ENCODE data around the gene WDR54.

The WDR54 gene

DNA sequence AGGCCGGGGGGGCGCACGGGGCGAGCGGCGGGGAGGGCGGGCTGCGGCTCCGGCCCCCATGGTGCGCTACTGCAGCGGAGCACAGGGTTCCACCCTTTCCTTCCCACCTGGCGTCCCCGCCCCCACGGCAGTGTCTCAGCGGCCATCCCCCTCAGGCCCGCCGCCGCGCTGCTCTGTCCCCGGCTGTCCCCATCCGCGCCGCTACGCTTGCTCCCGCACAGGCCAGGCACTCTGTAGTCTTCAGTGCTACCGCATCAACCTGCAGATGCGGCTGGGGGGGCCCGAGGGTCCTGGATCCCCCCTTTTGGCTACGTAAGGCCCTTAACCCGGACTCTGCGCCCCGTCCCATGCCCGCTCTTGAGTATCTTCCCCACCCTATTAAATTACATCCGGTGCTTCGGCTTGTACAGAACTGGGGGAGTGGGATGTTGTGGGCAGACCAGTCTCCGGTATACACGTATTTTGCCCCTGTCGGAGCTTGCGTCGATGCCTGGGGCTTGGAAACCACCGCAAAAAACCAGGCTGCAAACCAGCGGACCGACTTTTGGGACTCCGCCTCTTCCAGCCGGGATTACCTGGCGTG is 36.1 kb downstream of the WDR54 start:
- TF ChIP-seq, protein P1, sequence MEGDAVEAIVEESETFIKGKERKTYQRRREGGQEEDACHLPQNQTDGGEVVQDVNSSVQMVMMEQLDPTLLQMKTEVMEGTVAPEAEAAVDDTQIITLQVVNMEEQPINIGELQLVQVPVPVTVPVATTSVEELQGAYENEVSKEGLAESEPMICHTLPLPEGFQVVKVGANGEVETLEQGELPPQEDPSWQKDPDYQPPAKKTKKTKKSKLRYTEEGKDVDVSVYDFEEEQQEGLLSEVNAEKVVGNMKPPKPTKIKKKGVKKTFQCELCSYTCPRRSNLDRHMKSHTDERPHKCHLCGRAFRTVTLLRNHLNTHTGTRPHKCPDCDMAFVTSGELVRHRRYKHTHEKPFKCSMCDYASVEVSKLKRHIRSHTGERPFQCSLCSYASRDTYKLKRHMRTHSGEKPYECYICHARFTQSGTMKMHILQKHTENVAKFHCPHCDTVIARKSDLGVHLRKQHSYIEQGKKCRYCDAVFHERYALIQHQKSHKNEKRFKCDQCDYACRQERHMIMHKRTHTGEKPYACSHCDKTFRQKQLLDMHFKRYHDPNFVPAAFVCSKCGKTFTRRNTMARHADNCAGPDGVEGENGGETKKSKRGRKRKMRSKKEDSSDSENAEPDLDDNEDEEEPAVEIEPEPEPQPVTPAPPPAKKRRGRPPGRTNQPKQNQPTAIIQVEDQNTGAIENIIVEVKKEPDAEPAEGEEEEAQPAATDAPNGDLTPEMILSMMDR (IDR thresholded peaks at IDR 0.05), result no peak

DNA sequence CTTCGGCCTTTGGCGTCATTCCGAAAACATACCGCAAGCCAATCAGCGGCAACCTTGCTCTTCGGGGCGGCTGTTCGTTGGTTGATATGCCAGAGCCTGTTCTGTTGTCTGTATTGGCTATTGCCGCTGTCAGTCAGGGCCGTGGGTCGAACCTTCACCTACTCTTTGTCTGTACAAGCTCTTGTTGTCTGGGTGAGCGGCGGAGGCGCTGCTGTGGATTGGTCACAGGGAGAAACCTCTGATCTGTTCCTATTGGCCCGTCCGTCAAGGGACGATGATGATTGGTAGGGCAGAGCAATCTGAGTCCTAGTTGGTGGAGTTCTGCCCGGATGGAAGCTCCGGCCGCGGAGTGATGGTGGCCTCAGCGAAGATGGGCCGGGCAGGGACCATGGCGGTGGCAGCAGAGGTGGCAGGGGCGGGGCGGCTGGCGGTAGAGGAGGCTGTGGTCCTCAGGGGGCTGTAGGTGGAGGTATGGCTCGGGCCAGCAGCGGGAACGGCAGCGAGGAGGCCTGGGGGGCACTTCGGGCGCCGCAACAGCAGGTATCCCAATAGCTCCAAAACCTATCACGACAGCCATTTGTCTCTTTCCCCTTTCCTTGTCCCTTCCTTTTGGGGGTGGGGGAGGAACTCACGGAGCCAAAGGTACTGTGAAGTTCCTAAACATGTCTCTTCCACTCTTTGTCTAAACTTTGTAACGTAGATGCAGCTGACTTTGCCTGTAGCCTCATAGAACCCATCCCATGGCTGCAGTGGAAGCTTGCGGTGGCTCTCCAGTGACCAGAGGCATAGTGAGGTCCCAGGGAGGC is 36.8 kb downstream of the WDR54 start, which contains the start of gene WBP1:
TSS of gene WBP1 (plus strand) at position 307 of the 806 bp plus-strand sequence. CDS start at position 472, 165 bp downstream.
- TF ChIP-seq, protein P1 (IDR thresholded peaks at IDR 0.05), result no peak

DNA sequence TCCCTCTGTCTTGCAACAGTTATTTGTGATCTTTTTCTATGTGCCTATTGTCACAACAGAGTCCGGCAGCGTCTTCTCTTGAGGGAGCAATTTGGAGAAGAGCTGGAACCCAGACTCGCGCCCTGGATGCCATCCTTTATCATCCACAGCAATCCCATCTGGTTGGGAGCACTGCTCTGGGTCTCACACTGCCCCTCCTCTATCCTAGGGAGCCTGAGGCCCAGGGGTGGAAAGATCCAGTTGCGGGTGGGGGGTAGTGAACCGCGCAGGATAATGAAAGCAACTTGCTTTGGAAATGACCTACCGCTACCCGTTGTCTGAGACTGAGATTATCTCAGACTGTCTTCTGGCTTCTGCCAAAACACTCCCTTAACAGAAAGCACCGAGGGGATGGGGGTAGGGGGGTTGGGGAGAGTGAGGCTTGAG is 37.4 kb downstream of the WDR54 start:
- TF ChIP-seq, protein P1 (IDR thresholded peaks at IDR 0.05), result no peak

DNA sequence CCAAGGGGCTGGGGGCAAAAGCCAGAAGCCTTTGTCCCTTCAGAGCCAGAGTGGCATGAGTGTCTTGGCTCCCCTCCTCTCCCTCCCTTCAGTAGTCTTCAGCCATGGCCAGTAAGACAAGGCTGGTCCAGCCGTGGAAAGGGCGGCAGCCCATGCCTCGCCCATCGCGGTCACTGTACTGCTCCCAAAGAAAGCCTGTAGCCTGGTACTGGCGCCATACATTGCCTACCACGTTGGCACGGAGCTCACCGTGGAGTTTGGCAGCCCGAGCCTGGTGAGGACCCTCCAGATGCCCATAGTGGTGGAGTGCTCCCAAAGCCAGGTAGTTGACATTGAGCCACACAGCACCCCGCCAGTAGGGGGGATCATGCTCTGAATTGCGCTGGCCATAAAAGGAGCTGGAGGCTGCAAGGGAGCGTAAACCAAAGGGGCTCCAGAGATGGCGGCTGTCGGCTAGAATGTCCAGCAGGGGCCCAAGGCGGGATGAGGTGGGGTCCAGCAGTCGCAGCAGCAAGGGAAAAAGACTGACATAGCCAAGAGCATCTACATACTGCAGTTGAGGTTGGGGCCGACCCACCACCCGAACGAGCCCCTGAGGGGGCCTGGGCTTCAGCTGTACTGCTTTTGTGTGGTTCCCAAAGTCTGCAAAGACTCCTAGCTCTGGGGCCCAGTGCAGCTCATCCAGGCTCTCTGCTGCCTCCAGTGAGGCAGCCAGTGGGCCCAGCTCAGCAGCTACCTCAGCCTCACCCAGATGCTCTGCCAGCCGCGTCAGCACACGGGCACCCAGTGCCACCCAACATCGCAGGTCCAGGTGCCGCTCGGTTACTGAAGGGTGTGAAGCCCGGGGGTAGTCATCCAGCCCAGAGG is 39.9 kb downstream of the WDR54 start:
- TF ChIP-seq, protein P1 (IDR thresholded peaks at IDR 0.05), result no peak

DNA sequence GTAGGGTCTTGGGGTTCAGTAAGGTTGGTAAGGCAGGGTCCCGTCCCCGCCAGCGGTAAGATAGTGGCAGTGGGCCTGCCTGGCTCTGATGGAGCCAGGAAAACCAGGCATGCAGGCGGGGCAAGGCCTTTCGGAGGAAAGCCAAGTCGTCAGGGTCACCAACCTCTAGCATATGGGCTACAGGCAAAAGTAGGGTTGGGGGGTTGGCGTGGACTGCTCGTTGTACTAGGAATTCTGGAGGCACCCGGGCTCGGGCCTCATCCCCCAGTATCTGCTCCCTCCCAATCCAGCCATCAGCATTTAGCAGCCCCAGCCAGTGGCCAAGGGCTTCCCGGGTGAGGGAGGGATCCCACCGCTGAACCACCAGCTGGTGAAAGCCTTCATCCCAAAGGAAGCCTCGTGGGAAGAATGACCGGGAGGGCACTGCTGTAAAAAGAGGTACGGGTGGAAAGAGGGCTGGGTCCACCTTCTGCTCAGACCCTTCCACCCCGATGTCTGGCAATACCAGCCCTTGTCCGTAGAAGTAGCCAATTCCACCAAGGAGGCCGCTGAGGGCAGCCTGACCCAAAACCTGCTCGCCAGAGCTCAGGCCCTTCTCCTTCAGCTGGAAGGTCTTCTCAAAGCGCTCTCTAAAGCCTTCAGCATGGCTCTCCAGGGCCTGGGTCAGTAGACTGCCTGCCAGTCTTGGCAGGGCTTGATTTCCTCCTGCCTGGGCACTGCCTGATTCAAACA is 40.7 kb downstream of the WDR54 start:
- TF ChIP-seq, protein P1 (IDR thresholded peaks at IDR 0.05), result no peak

DNA sequence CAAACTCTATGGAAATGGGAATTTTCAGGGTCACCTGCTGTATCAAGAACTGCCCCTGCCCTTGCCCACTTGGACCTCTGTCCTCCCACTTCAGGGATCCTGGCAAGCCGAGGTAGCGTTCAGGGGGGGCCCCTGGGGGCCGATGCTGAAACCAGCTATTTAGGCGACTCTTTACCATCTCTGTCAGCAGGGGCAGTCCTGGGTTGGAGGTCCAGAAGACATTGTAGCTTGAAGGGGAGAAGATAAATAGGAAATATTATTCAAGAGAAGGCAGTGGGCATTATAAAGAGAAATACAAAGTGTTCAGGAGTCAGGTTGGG is 41.2 kb downstream of the WDR54 start:
- TF ChIP-seq, protein P1 (IDR thresholded peaks at IDR 0.05), result no peak

DNA sequence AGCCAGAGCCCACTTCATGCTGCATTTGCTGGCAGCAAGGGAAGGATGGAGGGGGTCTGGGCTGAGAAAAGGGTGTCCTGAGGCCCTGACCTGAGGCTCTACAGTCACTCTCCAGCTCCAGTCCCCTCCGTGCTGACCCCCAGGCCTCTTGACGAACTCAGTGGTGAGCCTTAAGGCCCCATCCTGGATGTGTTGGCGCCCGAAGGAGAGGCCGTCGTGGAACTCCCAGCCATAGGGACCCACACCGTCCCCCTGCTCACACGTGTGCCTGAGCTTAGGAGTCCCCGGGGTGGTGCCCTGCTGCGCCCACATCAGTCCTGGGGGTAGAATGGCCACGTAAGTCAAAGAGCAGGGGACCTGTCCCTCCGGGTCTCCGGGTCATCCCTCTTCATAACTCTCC is 42.9 kb downstream of the WDR54 start:
- TF ChIP-seq, protein P1 (IDR thresholded peaks at IDR 0.05), result no peak

All from LNCAP (cell line).